H9 (cell line): ENCODE measurements around the gene GPR35. TPM values are rescaled to one million over a fixed set of nuclear protein-coding genes. Genes with fewer than 3 reads are reported as not detected.

ENCODE experiments used
- DNase-seq: peaks from one replicate; pipeline ENCODE4 v3.0.0-alpha.2; 2017
- H2AFZ ChIP-seq: one replicate; pipeline ENCODE4 v1.6.1; 2013; ENCODE audit warnings: mild to moderate bottlenecking, low read length, control low read depth, moderate library complexity
- H2AK5ac ChIP-seq: 2 replicates; pipeline ENCODE4 v1.6.1; 2013; ENCODE audit warnings: low read length, control low read depth, mixed read lengths; ENCODE audit not compliant: insufficient read length
- H2BK120ac ChIP-seq: one replicate; pipeline ENCODE4 v1.6.1; 2013; ENCODE audit warnings: low read depth, mild to moderate bottlenecking, low read length, control low read depth, inconsistent platforms; ENCODE audit not compliant: poor library complexity, severe bottlenecking
- H2BK12ac ChIP-seq: 2 replicates; pipeline ENCODE4 v1.6.1; 2013; ENCODE audit warnings: low read length, control low read depth, mixed read lengths, low read depth; ENCODE audit not compliant: insufficient read length
- H2BK15ac ChIP-seq: 2 replicates; pipeline ENCODE4 v1.6.1; 2013; ENCODE audit warnings: low read depth, low read length, control low read depth
- H2BK20ac ChIP-seq: one replicate; pipeline ENCODE4 v1.6.1; 2013; ENCODE audit warnings: low read depth, mild to moderate bottlenecking, low read length, control low read depth, inconsistent platforms; ENCODE audit not compliant: poor library complexity, severe bottlenecking
- H2BK5ac ChIP-seq: 2 replicates; pipeline ENCODE4 v1.6.1; 2013; ENCODE audit warnings: low read length, control low read depth, mixed read lengths; ENCODE audit not compliant: insufficient read length
- H3K14ac ChIP-seq: 2 replicates; pipeline ENCODE4 v1.6.1; 2013; ENCODE audit warnings: low read length, control low read depth; ENCODE audit not compliant: insufficient read depth
- H3K18ac ChIP-seq: 2 replicates; pipeline ENCODE4 v1.6.1; 2013; ENCODE audit warnings: low read depth, mild to moderate bottlenecking, mixed read lengths, low read length, control low read depth; ENCODE audit not compliant: insufficient read length
- H3K23ac ChIP-seq: 2 replicates; pipeline ENCODE4 v1.6.1; 2013; ENCODE audit warnings: low read length, control low read depth, mixed read lengths, low read depth; ENCODE audit not compliant: insufficient read length
- H3K23me2 ChIP-seq: 2 replicates; pipeline ENCODE4 v1.6.1; 2013; ENCODE audit warnings: low read depth, mild to moderate bottlenecking, mixed read lengths, low read length, control low read depth; ENCODE audit not compliant: insufficient read length, poor library complexity, severe bottlenecking
- H3K27ac ChIP-seq: 2 replicates; pipeline ENCODE4 v1.5.1; 2013; ENCODE audit warnings: low read length, control low read depth, mixed read lengths, low read depth; ENCODE audit not compliant: insufficient read length
- H3K27me3 ChIP-seq: 2 replicates; pipeline ENCODE4 v1.6.1; 2013; ENCODE audit warnings: low read length, control low read depth, inconsistent platforms; ENCODE audit not compliant: insufficient read depth
- H3K4ac ChIP-seq: 2 replicates; pipeline ENCODE4 v1.6.1; 2013; ENCODE audit warnings: low read depth, mild to moderate bottlenecking, control low read depth, inconsistent platforms, low read length, moderate library complexity
- H3K4me1 ChIP-seq: 2 replicates; pipeline ENCODE4 v1.6.1; 2013; ENCODE audit warnings: low read length, control low read depth, inconsistent platforms; ENCODE audit not compliant: insufficient read depth
- H3K4me2 ChIP-seq: 2 replicates; pipeline ENCODE4 v1.6.1; 2013; ENCODE audit warnings: low read length, control low read depth, mixed read lengths; ENCODE audit not compliant: insufficient read length, insufficient read depth
- H3K56ac ChIP-seq: 2 replicates; pipeline ENCODE4 v1.6.1; 2013; ENCODE audit warnings: low read depth, mild to moderate bottlenecking, mixed read lengths, low read length, control low read depth; ENCODE audit not compliant: insufficient read length
- H3K79me1 ChIP-seq: 2 replicates; pipeline ENCODE4 v1.6.1; 2013; ENCODE audit warnings: low read depth, mild to moderate bottlenecking, moderate library complexity, low read length, control low read depth, inconsistent platforms; ENCODE audit not compliant: insufficient read depth, poor library complexity, severe bottlenecking
- H3K79me2 ChIP-seq: 2 replicates; pipeline ENCODE4 v1.6.1; 2013; ENCODE audit warnings: low read length, control low read depth, inconsistent platforms; ENCODE audit not compliant: insufficient read depth
- H3K9ac ChIP-seq: 2 replicates; pipeline ENCODE4 v1.6.1; 2013; ENCODE audit warnings: low read length, control low read depth, mixed read lengths; ENCODE audit not compliant: insufficient read length; ENCODE audit errors: extremely low read depth
- H3K9me3 ChIP-seq: one replicate; pipeline ENCODE4 v1.6.1; 2013; ENCODE audit warnings: low read depth, low read length, inconsistent platforms; ENCODE audit not compliant: control insufficient read depth
- H3T11ph ChIP-seq: one replicate; pipeline ENCODE4 v1.6.1; 2013; ENCODE audit warnings: mild to moderate bottlenecking, low read length, control low read depth, inconsistent platforms
- H4K20me1 ChIP-seq: one replicate; pipeline ENCODE4 v1.6.1; 2013; ENCODE audit not compliant: control insufficient read depth, insufficient read length, insufficient read depth
- H4K5ac ChIP-seq: 2 replicates; pipeline ENCODE4 v1.6.1; 2013; ENCODE audit warnings: low read depth, mild to moderate bottlenecking, mixed read lengths, low read length, control low read depth; ENCODE audit not compliant: insufficient read length
- H4K8ac ChIP-seq: replicated peaks from 2 replicates; pipeline ENCODE4 v1.6.1; 2013; ENCODE audit warnings: low read length, control low read depth, mixed read lengths, low read depth; ENCODE audit not compliant: insufficient read length
- H4K91ac ChIP-seq: 2 replicates; pipeline ENCODE4 v1.6.1; 2013; ENCODE audit warnings: low read depth, mild to moderate bottlenecking, moderate library complexity, mixed read lengths, low read length, control low read depth; ENCODE audit not compliant: insufficient read length
- H3K27ac Mint-ChIP-seq, 3 experiments: 2 replicates in 2 of 3; 3 replicates in 1 of 3; pipeline ENCODE4 v1.8.0; 2020 to 2021; ENCODE audit warnings: mixed read lengths in 3 of 3, mild to moderate bottlenecking in 1 of 3, moderate library complexity in 1 of 3
- H3K27me3 Mint-ChIP-seq: 2 replicates; pipeline ENCODE4 v1.8.0; 2021; ENCODE audit warnings: low read depth, mild to moderate bottlenecking, moderate library complexity, mixed read lengths
- H3K36me3 Mint-ChIP-seq, 3 experiments: 2 replicates in 2 of 3; 3 replicates in 1 of 3; pipeline ENCODE4 v1.8.0; 2020 to 2021; ENCODE audit warnings: low read depth in 3 of 3, mixed read lengths in 3 of 3; ENCODE audit not compliant: insufficient read depth in 1 of 3
- H3K4me1 Mint-ChIP-seq, 2 experiments: 2 replicates each; pipeline ENCODE4 v1.8.0; 2020; ENCODE audit warnings: mixed read lengths in 2 of 2
- H3K4me3 Mint-ChIP-seq, 2 experiments: 2 replicates in 1 of 2; 3 replicates in 1 of 2; pipeline ENCODE4 v1.8.0; 2020 to 2021; ENCODE audit warnings: mild to moderate bottlenecking in 2 of 2, mixed read lengths in 2 of 2, moderate library complexity in 1 of 2
- H3K9me3 Mint-ChIP-seq, 2 experiments: 2 replicates in 1 of 2; 3 replicates in 1 of 2; pipeline ENCODE4 v1.8.0; 2020; ENCODE audit warnings: mild to moderate bottlenecking in 2 of 2, mixed read lengths in 2 of 2, moderate library complexity in 1 of 2
- WGBS: extraction: QIAGEN DNeasy Blood & Tissue Kit; methylation state at CpG from one replicate; pipeline ENCODE4 v1.1.7; 2013; ENCODE audit warnings: missing lambda C conversion rate, low lambda C conversion rate, mixed read lengths; ENCODE audit not compliant: insufficient read length; ENCODE audit errors: extremely low coverage; 5-methylcytosine and 5-hydroxymethylcytosine counted together
- total RNA-seq: library from RNA; stranded (reverse); gene quantifications from 2 replicates; pipeline ENCODE4 v1.2.1, GENCODE V29; 2021
- TF ChIP-seq, protein P1 (sequence below): fragments of 200-600 bp; sonication (generic); conservative IDR thresholded peaks from 3 replicates; pipeline ENCODE4 v1.8.0; 2021; ENCODE audit warnings: antibody characterized with exemption, mild to moderate bottlenecking

Gene GPR35
- total RNA-seq, 1 experiment from 2014 or later: 1.4 TPM

DNA sequence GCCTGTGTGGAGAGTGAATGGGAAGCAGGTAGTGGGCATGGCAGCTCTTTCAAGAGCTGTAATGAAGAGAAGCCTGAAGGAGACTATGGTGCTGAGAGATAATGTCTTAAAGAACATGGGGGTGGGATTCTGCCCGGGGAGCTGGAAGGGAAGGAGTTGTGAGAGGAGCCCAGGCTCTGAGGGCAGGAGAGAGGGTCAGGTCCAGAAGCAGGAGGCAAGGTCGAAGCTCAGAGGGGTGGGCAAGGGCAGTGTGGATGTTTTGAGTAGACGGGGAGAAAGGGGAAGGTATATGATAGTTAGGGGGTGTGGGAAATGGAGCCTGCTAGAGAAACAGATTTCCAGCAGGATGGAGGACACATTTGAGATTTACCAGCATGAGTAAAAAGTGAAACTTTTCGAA lies 36.6 kb upstream of the GPR35 start:
- Histone ChIP-seq H2AFZ (no peak overlapping the region), H3K14ac (no peak overlapping the region), H4K8ac (no peak overlapping the region), H2BK15ac (no peak overlapping the region), H3K79me1 (peaks cover 5% of the 10 kb centered on the region), H3K18ac (no peak overlapping the region), H3K27me3 (no peaks in the 10 kb centered on the region), H4K91ac (no peak overlapping the region), H2BK20ac (no peak overlapping the region), H2AK5ac (no peak overlapping the region), H2BK120ac (no peak overlapping the region), H3K23ac (no peak overlapping the region), H3K4me2 (no peak overlapping the region), H2BK12ac (no peak overlapping the region), H3K27ac (no peak overlapping the region), H4K5ac (no peak overlapping the region), H3K9ac (no peak overlapping the region), H3K9me3 (no peaks in the 10 kb centered on the region), H3K4ac (no peak overlapping the region), H3K23me2 (peaks cover 14% of the 10 kb centered on the region), H4K20me1 (no peaks in the 10 kb centered on the region), H3K4me1 (peaks cover 12% of the 10 kb centered on the region), H2BK5ac (no peak overlapping the region), H3K79me2 (peaks cover 13% of the 10 kb centered on the region), H3T11ph (no peak overlapping the region), H3K56ac (no peak overlapping the region)
- peaks cover 12 to 30% (median 13%) of the 10 kb centered on the region in 3 experiments for H3K36me3 Mint-ChIP-seq
- DNase-seq: no peak
- H3K27me3 Mint-ChIP-seq: no peaks in the 10 kb centered on the region; the same call in 1 of the 2 replicates
- peak overlapping the region; percentile 95 to 97; a peak in 3 of 5 replicates for H3K4me3 Mint-ChIP-seq
- H3K9me3 Mint-ChIP-seq: peaks cover 0 to 2% of the 10 kb centered on the region in 2 experiments; a peak in 1 of 5 replicates
- 0 out of 7 replicates have a peak overlapping the region, but pooled peaks of 1 of the 3 experiments have one; percentile 6 for H3K27ac Mint-ChIP-seq
- peaks cover 23 to 27% of the 10 kb centered on the region in 2 experiments for H3K4me1 Mint-ChIP-seq
- TF ChIP-seq, protein P1, sequence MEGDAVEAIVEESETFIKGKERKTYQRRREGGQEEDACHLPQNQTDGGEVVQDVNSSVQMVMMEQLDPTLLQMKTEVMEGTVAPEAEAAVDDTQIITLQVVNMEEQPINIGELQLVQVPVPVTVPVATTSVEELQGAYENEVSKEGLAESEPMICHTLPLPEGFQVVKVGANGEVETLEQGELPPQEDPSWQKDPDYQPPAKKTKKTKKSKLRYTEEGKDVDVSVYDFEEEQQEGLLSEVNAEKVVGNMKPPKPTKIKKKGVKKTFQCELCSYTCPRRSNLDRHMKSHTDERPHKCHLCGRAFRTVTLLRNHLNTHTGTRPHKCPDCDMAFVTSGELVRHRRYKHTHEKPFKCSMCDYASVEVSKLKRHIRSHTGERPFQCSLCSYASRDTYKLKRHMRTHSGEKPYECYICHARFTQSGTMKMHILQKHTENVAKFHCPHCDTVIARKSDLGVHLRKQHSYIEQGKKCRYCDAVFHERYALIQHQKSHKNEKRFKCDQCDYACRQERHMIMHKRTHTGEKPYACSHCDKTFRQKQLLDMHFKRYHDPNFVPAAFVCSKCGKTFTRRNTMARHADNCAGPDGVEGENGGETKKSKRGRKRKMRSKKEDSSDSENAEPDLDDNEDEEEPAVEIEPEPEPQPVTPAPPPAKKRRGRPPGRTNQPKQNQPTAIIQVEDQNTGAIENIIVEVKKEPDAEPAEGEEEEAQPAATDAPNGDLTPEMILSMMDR: no peak
- WGBS: 100% methylated on average over 1 of the region's 4 CpGs
